GM23338 (cell line): ENCODE measurements around the gene HELQ. TPM values are rescaled to one million over a fixed set of nuclear protein-coding genes. Genes with fewer than 3 reads are reported as not detected.
"Not testable (repeated sequence)": the region's sequence is repeated elsewhere in the genome, so short reads cannot be mapped to it uniquely, and the experiment has no call there.

ENCODE experiments used
- ATAC-seq: fragments of 200-7000 bp; cut with Tn5 transposase; 3 replicates; pipeline ENCODE4 v1.9.1; 2020
- DNase-seq: peaks from one replicate; pipeline ENCODE4 v3.0.0-alpha.2; 2015; ENCODE audit warnings: low spot score
- H2AFZ ChIP-seq: fragments of 200-600 bp; sonication (generic); 2 replicates; pipeline ENCODE4 v1.8.0; 2016; ENCODE audit warnings: antibody characterized with exemption, mild to moderate bottlenecking, moderate library complexity
- H3F3A ChIP-seq: fragments of 200-600 bp; sonication (generic); replicated peaks from 2 replicates; pipeline ENCODE4 v1.8.0; 2017; ENCODE audit warnings: antibody characterized with exemption, mixed run types, low read depth
- H3K27ac ChIP-seq: fragments of 200-600 bp; sonication (generic); 2 replicates; pipeline ENCODE4 v1.6.1; 2016; ENCODE audit warnings: low read depth
- H3K27me3 ChIP-seq: fragments of 200-600 bp; sonication (generic); 2 replicates; pipeline ENCODE4 v1.8.0; 2016; ENCODE audit warnings: mild to moderate bottlenecking, mixed run types, moderate library complexity; ENCODE audit not compliant: insufficient read depth
- H3K36me3 ChIP-seq: fragments of 200-600 bp; sonication (generic); 2 replicates; pipeline ENCODE4 v1.8.0; 2016; ENCODE audit warnings: mild to moderate bottlenecking; ENCODE audit not compliant: insufficient read depth
- H3K4me1 ChIP-seq: fragments of 200-600 bp; sonication (generic); 2 replicates; pipeline ENCODE4 v1.8.0; 2016; ENCODE audit warnings: mild to moderate bottlenecking, moderate library complexity; ENCODE audit not compliant: insufficient read depth
- H3K4me2 ChIP-seq: fragments of 200-600 bp; sonication (generic); 2 replicates; pipeline ENCODE4 v1.7.1; 2017; ENCODE audit warnings: mixed run types
- H3K4me3 ChIP-seq: fragments of 200-600 bp; sonication (generic); 2 replicates; pipeline ENCODE4 v1.6.1; 2016; ENCODE audit warnings: mixed run types
- H3K79me2 ChIP-seq: fragments of 200-600 bp; sonication (generic); replicated peaks from 2 replicates; pipeline ENCODE4 v1.8.0; 2017; ENCODE audit warnings: mild to moderate bottlenecking; ENCODE audit not compliant: insufficient read depth
- H3K9me2 ChIP-seq: fragments of 200-600 bp; sonication (generic); 2 replicates; pipeline ENCODE4 v1.8.0; 2017; ENCODE audit not compliant: insufficient read depth
- H4K20me1 ChIP-seq: fragments of 200-600 bp; sonication (generic); replicated peaks from 2 replicates; pipeline ENCODE4 v1.8.0; 2017; ENCODE audit warnings: mild to moderate bottlenecking; ENCODE audit not compliant: insufficient read depth
- H3K27ac Mint-ChIP-seq: 2 replicates; pipeline ENCODE4 v1.8.0; 2020; ENCODE audit warnings: inconsistent platforms, mild to moderate bottlenecking, moderate library complexity, mixed read lengths
- H3K27me3 Mint-ChIP-seq: 3 replicates; pipeline ENCODE4 v1.8.0; 2022; ENCODE audit warnings: low read depth, mild to moderate bottlenecking, moderate library complexity, mixed read lengths, inconsistent platforms; ENCODE audit not compliant: insufficient read depth, poor library complexity
- H3K36me3 Mint-ChIP-seq: 3 replicates; pipeline ENCODE4 v1.8.0; 2021; ENCODE audit warnings: low read depth, mild to moderate bottlenecking, inconsistent platforms, moderate library complexity, mixed read lengths
- H3K4me1 Mint-ChIP-seq: 3 replicates; pipeline ENCODE4 v1.8.0; 2020; ENCODE audit warnings: mild to moderate bottlenecking, inconsistent platforms, mixed read lengths
- H3K4me3 Mint-ChIP-seq: 3 replicates; pipeline ENCODE4 v1.8.0; 2021; ENCODE audit warnings: moderate library complexity, mild to moderate bottlenecking, inconsistent platforms, mixed read lengths
- H3K9me3 Mint-ChIP-seq: 3 replicates; pipeline ENCODE4 v1.8.0; 2020; ENCODE audit warnings: moderate library complexity, mild to moderate bottlenecking, inconsistent platforms, mixed read lengths
- CTCF ChIP-seq, 2 experiments: fragments of 200-600 bp in 1 of 2; sonication (generic) in 1 of 2; conservative IDR thresholded peaks; 2 replicates each; pipeline versions ENCODE4 v1.5.1 to v1.6.1; 2016 to 2017; ENCODE audit warnings: antibody characterized with exemption in 2 of 2, low read depth in 2 of 2, mild to moderate bottlenecking in 2 of 2, moderate library complexity in 1 of 2
- ETS1 ChIP-seq: IDR thresholded peaks from 2 replicates; pipeline ENCODE4 v1.6.1; 2016; ENCODE audit warnings: antibody characterized with exemption
- EZH2 ChIP-seq: fragments of 200-600 bp; sonication (generic); IDR thresholded peaks from one replicate; pipeline ENCODE4 v1.8.0; 2017; ENCODE audit warnings: antibody characterized with exemption, mild to moderate bottlenecking, low read depth; ENCODE audit not compliant: unreplicated experiment
- JUNB ChIP-seq: IDR thresholded peaks from one replicate; pipeline ENCODE4 v1.6.1; 2016; ENCODE audit warnings: antibody characterized with exemption; ENCODE audit not compliant: unreplicated experiment
- NANOG ChIP-seq: IDR thresholded peaks from 2 replicates; pipeline ENCODE4 v1.6.1; 2016; ENCODE audit warnings: antibody characterized with exemption, borderline replicate concordance
- POLR2AphosphoS5 ChIP-seq: IDR thresholded peaks from 2 replicates; pipeline ENCODE4 v1.6.1; 2016; ENCODE audit warnings: antibody characterized with exemption, low read depth
- REST ChIP-seq: IDR thresholded peaks from one replicate; pipeline ENCODE4 v1.6.1; 2018; ENCODE audit warnings: antibody characterized with exemption; ENCODE audit not compliant: unreplicated experiment
- STAT1 ChIP-seq: IDR thresholded peaks from one replicate; pipeline ENCODE4 v1.6.1; 2016; ENCODE audit warnings: antibody characterized with exemption; ENCODE audit not compliant: unreplicated experiment
- polyA plus RNA-seq: library from polyadenylated mRNA; unstranded; fragments of >200 nt; fragmentation: Nextera tagmentation; extraction: Ambion mirVana; gene quantifications from 2 replicates; pipeline ENCODE4 v1.2.1, GENCODE V29; 2016
- total RNA-seq: library from RNA; depleted of rRNA; stranded (reverse); fragments of >200 nt; shearing (Covaris generic); gene quantifications from 2 replicates; pipeline ENCODE4 v1.2.3, GENCODE V29; 2014

The HELQ gene
- total and polyA plus RNA-seq, 2 experiments from 2014 or later, result 6.8 to 8.1 TPM

- no peak for TF ChIP-seq REST
- TF ChIP-seq ETS1, result no peak
- no peak for TF ChIP-seq STAT1
- TF ChIP-seq POLR2AphosphoS5, result no peak
- no peak for TF ChIP-seq NANOG
- TF ChIP-seq EZH2, result no peak
- TF ChIP-seq JUNB, result no peak
Measured at GRCh38 chr4:83405844-83406816, 49.5 kb downstream of the HELQ start (continued).

GRCh38 chr4:83398158-83398557 is 57.5 kb downstream of the HELQ start:
- not testable (repeated sequence) for H3K27me3 ChIP-seq, H3K4me1 Mint-ChIP-seq, H3K36me3 ChIP-seq, H3K4me3 Mint-ChIP-seq, DNase-seq, H3K27ac ChIP-seq, H3K79me2 ChIP-seq, H3K27ac Mint-ChIP-seq, H3K4me1 ChIP-seq, H3K27me3 Mint-ChIP-seq, H3K4me2 ChIP-seq, H3F3A ChIP-seq, H2AFZ ChIP-seq, ATAC-seq, H3K36me3 Mint-ChIP-seq, H4K20me1 ChIP-seq, H3K9me2 ChIP-seq, H3K4me3 ChIP-seq
- H3K9me3 Mint-ChIP-seq, result peaks cover 32% of the 10 kb centered on the region

- Mint-ChIP-seq H3K9me3 (peaks cover 22% of the 10 kb centered on the region), H3K36me3 (peaks cover 8% of the 10 kb centered on the region), H3K27me3 (peaks cover 36% of the 10 kb centered on the region), H3K27ac (no peak overlapping the region), H3K4me3 (no peak overlapping the region), H3K4me1 (peaks cover 24% of the 10 kb centered on the region)
- no peak overlapping the region for H3K4me2 ChIP-seq
- peaks cover 4% of the 10 kb centered on the region; the same call in 1 of the 2 replicates for H3F3A ChIP-seq
- H3K4me3 ChIP-seq, result no peak overlapping the region
- no peak overlapping the region for H2AFZ ChIP-seq
- H3K36me3 ChIP-seq, result no peaks in the 10 kb centered on the region
- H3K9me2 ChIP-seq, result no peaks in the 10 kb centered on the region
- H3K4me1 ChIP-seq, result peaks cover 18% of the 10 kb centered on the region
- H4K20me1 ChIP-seq, result no peaks in the 10 kb centered on the region
- no peaks in the 10 kb centered on the region for H3K79me2 ChIP-seq
- peaks cover 49% of the 10 kb centered on the region for H3K27me3 ChIP-seq
- ATAC-seq (no peak), DNase-seq (no peak)
- H3K27ac ChIP-seq, result no peak overlapping the region
- no peak for TF ChIP-seq NANOG
- no peak for TF ChIP-seq POLR2AphosphoS5
- no peak for TF ChIP-seq CTCF (conservative IDR thresholded peaks at IDR 0.05; ENCODE audit: low read depth in 2 of 2)
- TF ChIP-seq JUNB, result no peak
Measured at GRCh38 chr4:83393908-83394307, 61.7 kb downstream of the HELQ start.
